ENCODE data around the gene LTB. TPM values are rescaled to one million over a fixed set of nuclear protein-coding genes. Genes with fewer than 3 reads are reported as not detected.

The LTB gene
- total and polyA plus RNA-seq, 2 donors from 2014 or later = 6.6 to 18.5 TPM

GRCh38 chr6:31558631-31559500 lies 23.4 kb downstream of the LTB start:
- intact Hi-C loops (cut with DNase I) = no loop called here
- DNase-seq (peak in 1 of 5 donors; percentile 59), FAIRE-seq (no peak)
- Histone ChIP-seq H3K4me3 (ENCODE audit: low read length in 3 of 3) (no peak overlapping the region), H3K9ac (ENCODE audit: low read length in 3 of 3) (peak overlapping the region in 1 of 3 donors; percentile 31), H3K4me1 (ENCODE audit: control insufficient read depth in 2 of 3, insufficient read depth in 2 of 3, low read depth in 1 of 3, low read length in 3 of 3) (peaks cover 0 to 18% (median 0%) of the 10 kb centered on the region in 3 donors), H3K27me3 (ENCODE audit: control insufficient read depth, insufficient read depth, low read length) (no peaks in the 10 kb centered on the region), H3K36me3 (ENCODE audit: control insufficient read depth in 2 of 3, insufficient read depth in 3 of 3, low read length in 3 of 3) (peaks cover 0 to 24% (median 9%) of the 10 kb centered on the region in 3 donors), H3K9me3 (ENCODE audit: control insufficient read depth in 2 of 3, insufficient read depth in 1 of 3, low read length in 3 of 3) (no peaks in the 10 kb centered on the region), H3K27ac (ENCODE audit: low read depth in 2 of 2, low read length in 2 of 2) (peak overlapping the region; percentile 48 to 51)
- TF ChIP-seq CTCF (IDR thresholded peaks at IDR 0.05; ENCODE audit: borderline replicate concordance, extremely low read depth, insufficient read depth) = no peak

GRCh38 chr6:31558318-31558625 lies 24.0 kb downstream of the LTB start:
- H3K9me3 ChIP-seq (ENCODE audit: control insufficient read depth in 2 of 3, insufficient read depth in 1 of 3, low read length in 3 of 3) = no peaks in the 10 kb centered on the region
- intact Hi-C loops (cut with DNase I) = no loop called here
- peaks cover 0 to 18% (median 0%) of the 10 kb centered on the region in 3 donors for H3K4me1 ChIP-seq (ENCODE audit: control insufficient read depth in 2 of 3, insufficient read depth in 2 of 3, low read depth in 1 of 3, low read length in 3 of 3)
- no peak overlapping the region for H3K27ac ChIP-seq (ENCODE audit: low read depth in 2 of 2, low read length in 2 of 2)
- FAIRE-seq = no peak
- H3K4me3 ChIP-seq (ENCODE audit: low read length in 3 of 3) = no peak overlapping the region
- no peaks in the 10 kb centered on the region for H3K27me3 ChIP-seq (ENCODE audit: control insufficient read depth, insufficient read depth, low read length)
- H3K9ac ChIP-seq (ENCODE audit: low read length in 3 of 3) = no peak overlapping the region
- DNase-seq = no peak
- no peak for TF ChIP-seq CTCF (IDR thresholded peaks at IDR 0.05; ENCODE audit: borderline replicate concordance, extremely low read depth, insufficient read depth)
- H3K36me3 ChIP-seq (ENCODE audit: control insufficient read depth in 2 of 3, insufficient read depth in 3 of 3, low read length in 3 of 3) = peaks cover 0 to 24% (median 9%) of the 10 kb centered on the region in 3 donors

- no peak for TF ChIP-seq CTCF (IDR thresholded peaks at IDR 0.05; ENCODE audit: borderline replicate concordance, extremely low read depth, insufficient read depth)
- H3K27ac ChIP-seq (ENCODE audit: low read depth in 2 of 2, low read length in 2 of 2) = no peak overlapping the region
- no peak overlapping the region for H3K4me3 ChIP-seq (ENCODE audit: low read length in 3 of 3)
- intact Hi-C loops (cut with DNase I) = no loop called here
- H3K9ac ChIP-seq (ENCODE audit: low read length in 3 of 3) = no peak overlapping the region
- FAIRE-seq (no peak), DNase-seq (peak in 1 of 5 donors; percentile 69)
- peaks cover 0 to 24% (median 9%) of the 10 kb centered on the region in 3 donors for H3K36me3 ChIP-seq (ENCODE audit: control insufficient read depth in 2 of 3, insufficient read depth in 3 of 3, low read length in 3 of 3)
- no peaks in the 10 kb centered on the region for H3K27me3 ChIP-seq (ENCODE audit: control insufficient read depth, insufficient read depth, low read length)
- H3K4me1 ChIP-seq (ENCODE audit: control insufficient read depth in 2 of 3, insufficient read depth in 2 of 3, low read depth in 1 of 3, low read length in 3 of 3) = peaks cover 0 to 18% (median 0%) of the 10 kb centered on the region in 3 donors
- H3K9me3 ChIP-seq (ENCODE audit: control insufficient read depth in 2 of 3, insufficient read depth in 1 of 3, low read length in 3 of 3) = no peaks in the 10 kb centered on the region
Measured at GRCh38 chr6:31557443-31558317, 24.5 kb downstream of the LTB start.

Measured in kidney (tissue), 14 donors.